Stomach (tissue), 4 donors: Measurements from ENCODE around the gene NR1I2.

Experiments
- CTCF ChIP-seq, 7 experiments: fragments of 450-650 bp in 4 of 7; fragments of 200-600 bp in 3 of 7; sonication (generic) in 3 of 7; IDR thresholded peaks; one replicate each; pipeline ENCODE4 v1.5.1; 2016 to 2019; ENCODE audit warnings: antibody characterized with exemption in 7 of 7, control low read depth in 2 of 7, mild to moderate bottlenecking in 1 of 7
- EP300 ChIP-seq: sonication (generic); formaldehyde crosslinking; IDR thresholded peaks from one replicate; pipeline ENCODE4 v1.6.1; 2017; ENCODE audit warnings: antibody characterized with exemption
- POLR2A ChIP-seq, 4 donors: fragments of 450-650 bp; IDR thresholded peaks; one replicate each; pipeline ENCODE4 v1.6.1; 2016; ENCODE audit warnings: antibody characterized with exemption in 4 of 4, control low read depth in 2 of 4, mild to moderate bottlenecking in 1 of 4, moderate library complexity in 1 of 4
- POLR2AphosphoS5 ChIP-seq, 3 donors: sonication (generic); formaldehyde crosslinking; IDR thresholded peaks; one replicate each; pipeline ENCODE4 v1.6.1; 2016; ENCODE audit warnings: antibody characterized with exemption in 3 of 3

GRCh38 chr3:119783255-119783654 is 1.4 kb downstream of the NR1I2 start:
- TF ChIP-seq CTCF (IDR thresholded peaks at IDR 0.05) (no peak), POLR2A (IDR thresholded peaks at IDR 0.05) (no peak), EP300 (no peak), POLR2AphosphoS5 (IDR thresholded peaks at IDR 0.05) (no peak)
